ENCODE results near the gene NXPH1. TPM values are rescaled to one million over a fixed set of nuclear protein-coding genes. Genes with fewer than 3 reads are reported as not detected.

The NXPH1 gene
- not detected in 2 replicates for total RNA-seq

- no peak within 1 kb of the TSS for H3K4me3 ChIP-seq (ENCODE audit: low read depth, low read length)
- no peak for DNase-seq (ENCODE audit: low read depth)
- no peak for TF ChIP-seq CTCF (conservative IDR thresholded peaks at IDR 0.05; ENCODE audit: low read depth, low read length)
Measured at GRCh38 chr7:8433477-8434289, at the start of gene NXPH1. Gene NXPH1 (plus strand): TSS chr7:8433609.

- TF ChIP-seq CTCF (conservative IDR thresholded peaks at IDR 0.05; ENCODE audit: low read depth, low read length), result no peak
- H3K4me3 ChIP-seq (ENCODE audit: low read depth, low read length), result no peak overlapping the region
- DNase-seq (ENCODE audit: low read depth), result no peak
Measured at GRCh38 chr7:8384901-8385300, 48.5 kb upstream of the NXPH1 start.

- no peak overlapping the region for H3K4me3 ChIP-seq (ENCODE audit: low read depth, low read length)
- DNase-seq (ENCODE audit: low read depth), result no peak
- no peak for TF ChIP-seq CTCF (conservative IDR thresholded peaks at IDR 0.05; ENCODE audit: low read depth, low read length)
Measured at GRCh38 chr7:8386926-8387550, 46.4 kb upstream of the NXPH1 start.

GRCh38 chr7:8387551-8388256 lies 45.7 kb upstream of the NXPH1 start:
- no peak for TF ChIP-seq CTCF (conservative IDR thresholded peaks at IDR 0.05; ENCODE audit: low read depth, low read length)
- DNase-seq (ENCODE audit: low read depth), result no peak
- H3K4me3 ChIP-seq (ENCODE audit: low read depth, low read length), result no peak overlapping the region

GRCh38 chr7:8388257-8388625 lies 45.2 kb upstream of the NXPH1 start:
- no peak overlapping the region for H3K4me3 ChIP-seq (ENCODE audit: low read depth, low read length)
- no peak for TF ChIP-seq CTCF (conservative IDR thresholded peaks at IDR 0.05; ENCODE audit: low read depth, low read length)
- no peak for DNase-seq (ENCODE audit: low read depth)

GRCh38 chr7:8389593-8390261 lies 43.7 kb upstream of the NXPH1 start:
- no peak for TF ChIP-seq CTCF (conservative IDR thresholded peaks at IDR 0.05; ENCODE audit: low read depth, low read length)
- no peak overlapping the region for H3K4me3 ChIP-seq (ENCODE audit: low read depth, low read length)
- no peak for DNase-seq (ENCODE audit: low read depth)

Data from epithelial cell of proximal tubule (primary cell).